M059J (cell line): ENCODE measurements around the gene FUT7. TPM values are rescaled to one million over a fixed set of nuclear protein-coding genes. Genes with fewer than 3 reads are reported as not detected.
"Not testable (repeated sequence)": the region's sequence is repeated elsewhere in the genome, so short reads cannot be mapped to it uniquely, and the experiment has no call there.

Experiments
- DNase-seq: peaks from one replicate; pipeline ENCODE4 v3.0.0-alpha.2; 2012; ENCODE audit warnings: low read depth
- total RNA-seq: library from RNA; depleted of rRNA; stranded (reverse); fragments of >200 nt; shearing (Covaris generic); gene quantifications from 2 replicates; pipeline ENCODE4 v1.2.3, GENCODE V29; 2014

Gene FUT7
- total RNA-seq, 1 experiment from 2014 or later = not detected

DNA sequence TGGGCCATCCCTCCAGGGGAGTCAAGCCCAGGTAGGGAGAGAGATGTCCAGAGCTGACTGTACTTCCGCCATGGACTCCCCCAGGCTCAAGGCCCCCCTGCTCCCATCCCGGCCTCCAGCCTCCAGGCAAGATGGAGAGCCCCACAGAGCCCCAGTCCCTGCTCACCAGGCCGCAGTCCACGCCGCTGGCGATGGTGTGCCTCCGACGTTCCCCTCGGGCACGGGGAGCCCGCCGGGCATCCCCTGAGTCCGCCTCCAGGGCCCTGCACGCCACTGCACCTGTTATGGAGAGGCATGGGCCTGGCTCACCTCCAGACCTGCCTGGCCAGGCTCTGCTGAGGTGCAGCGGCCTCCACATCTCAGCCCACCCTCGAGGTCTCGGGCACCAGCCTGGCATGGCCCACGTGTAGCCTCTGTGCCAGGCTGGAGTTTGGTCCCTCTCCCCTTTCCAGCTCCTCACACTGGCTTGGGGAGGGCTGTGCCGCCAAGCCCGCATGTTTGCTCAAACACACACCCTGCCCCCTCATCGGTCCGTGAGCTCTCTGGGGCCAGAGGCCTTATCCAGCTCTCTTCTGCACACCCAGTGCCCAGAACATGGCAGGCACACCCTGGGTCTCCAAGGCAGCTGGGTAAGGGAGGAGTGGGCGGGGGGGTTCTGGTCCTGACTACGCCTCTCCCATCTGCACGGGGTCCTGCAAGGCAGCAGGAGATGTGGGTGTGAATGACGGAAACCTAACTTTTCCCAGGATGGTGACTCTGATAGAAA is 34.4 kb upstream of the FUT7 start:
- no peak for DNase-seq

DNA sequence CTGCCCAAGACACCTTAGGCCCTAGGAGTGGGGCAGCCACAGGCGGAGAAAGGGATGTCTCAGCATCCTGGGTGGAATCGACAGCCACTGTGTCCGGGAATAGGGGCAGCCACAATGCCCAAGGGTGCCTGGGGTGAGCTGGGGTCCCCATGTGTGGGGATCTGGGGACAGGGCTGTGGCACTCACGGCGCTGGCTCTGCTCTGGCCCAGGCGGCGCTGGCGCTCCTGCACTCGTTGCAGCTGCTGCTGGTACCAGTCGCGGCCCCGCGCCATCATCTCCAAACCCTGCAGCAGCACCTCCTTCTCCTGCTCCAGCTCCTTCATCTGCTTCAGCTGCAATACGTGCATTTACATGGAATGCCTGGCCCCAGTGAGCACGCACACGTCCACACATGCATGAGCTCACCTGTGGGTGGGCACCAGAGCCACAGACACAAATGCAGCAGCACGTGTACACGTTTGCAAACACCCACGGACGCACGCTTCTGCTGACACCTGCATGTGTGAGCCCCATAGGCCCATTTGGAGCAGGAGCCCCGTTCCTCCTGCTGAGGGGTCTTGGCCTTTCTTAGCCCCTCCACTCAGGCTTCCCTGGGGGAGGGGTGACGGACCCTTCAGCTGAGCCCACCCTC is 33.6 kb upstream of the FUT7 start:
- no peak for DNase-seq

DNA sequence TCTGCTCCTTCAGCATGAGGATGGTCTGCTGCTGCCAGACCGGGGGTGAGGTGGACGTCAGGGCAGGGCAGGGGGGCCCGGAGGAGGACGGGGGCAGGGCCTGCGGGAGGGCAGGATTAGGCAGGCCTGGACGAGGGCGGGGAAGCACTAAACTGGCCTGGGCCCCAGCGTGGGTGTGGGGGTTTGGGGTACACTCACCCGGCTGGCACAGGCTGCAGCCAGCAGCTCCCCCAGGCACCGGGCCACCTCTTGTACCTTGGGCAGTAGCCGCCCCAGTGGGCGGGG is 32.9 kb upstream of the FUT7 start:
- DNase-seq = no peak

DNA sequence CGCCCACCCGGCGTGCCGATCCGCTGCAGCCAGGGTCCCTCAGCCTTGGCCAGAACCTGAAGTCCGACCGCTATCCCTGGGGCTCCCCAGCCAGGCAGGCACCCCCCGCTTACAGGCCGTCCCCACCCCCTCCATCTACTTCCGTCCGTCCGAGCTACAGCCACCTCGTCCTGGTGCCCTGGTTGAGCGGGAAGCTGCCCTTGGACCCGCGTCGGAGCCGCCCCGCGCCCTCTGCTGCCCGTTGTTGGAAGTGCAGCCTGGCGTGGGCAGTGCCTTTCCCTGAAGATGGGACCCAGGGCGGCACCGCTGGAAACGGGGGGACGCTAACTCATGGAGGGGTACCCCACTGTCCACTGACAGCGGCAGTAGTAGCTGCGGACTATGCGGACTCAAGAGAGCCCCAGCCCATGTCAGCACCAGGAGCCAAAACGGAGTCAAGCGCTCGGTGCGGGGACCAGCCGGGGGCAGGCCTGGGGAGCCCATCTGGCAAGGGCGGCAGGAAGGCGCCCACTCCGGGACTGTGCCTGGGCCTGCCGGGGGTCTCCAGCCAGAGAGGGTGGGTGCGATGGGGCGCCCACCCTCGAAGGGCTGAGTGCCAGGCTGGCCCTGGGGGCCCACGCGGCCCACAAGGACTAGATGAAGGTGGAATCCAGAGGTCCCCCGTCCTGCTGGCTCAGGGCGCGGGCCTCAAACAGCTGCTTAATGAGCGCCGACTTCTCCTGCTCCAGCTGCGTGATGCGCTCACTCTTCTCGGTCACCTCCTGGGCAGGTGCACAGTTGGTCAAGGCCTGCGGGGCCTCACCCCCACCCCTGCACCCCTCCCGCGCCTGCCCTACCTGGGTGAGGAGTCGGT is 32.4 kb upstream of the FUT7 start:
- DNase-seq = peak; percentile 55

DNA sequence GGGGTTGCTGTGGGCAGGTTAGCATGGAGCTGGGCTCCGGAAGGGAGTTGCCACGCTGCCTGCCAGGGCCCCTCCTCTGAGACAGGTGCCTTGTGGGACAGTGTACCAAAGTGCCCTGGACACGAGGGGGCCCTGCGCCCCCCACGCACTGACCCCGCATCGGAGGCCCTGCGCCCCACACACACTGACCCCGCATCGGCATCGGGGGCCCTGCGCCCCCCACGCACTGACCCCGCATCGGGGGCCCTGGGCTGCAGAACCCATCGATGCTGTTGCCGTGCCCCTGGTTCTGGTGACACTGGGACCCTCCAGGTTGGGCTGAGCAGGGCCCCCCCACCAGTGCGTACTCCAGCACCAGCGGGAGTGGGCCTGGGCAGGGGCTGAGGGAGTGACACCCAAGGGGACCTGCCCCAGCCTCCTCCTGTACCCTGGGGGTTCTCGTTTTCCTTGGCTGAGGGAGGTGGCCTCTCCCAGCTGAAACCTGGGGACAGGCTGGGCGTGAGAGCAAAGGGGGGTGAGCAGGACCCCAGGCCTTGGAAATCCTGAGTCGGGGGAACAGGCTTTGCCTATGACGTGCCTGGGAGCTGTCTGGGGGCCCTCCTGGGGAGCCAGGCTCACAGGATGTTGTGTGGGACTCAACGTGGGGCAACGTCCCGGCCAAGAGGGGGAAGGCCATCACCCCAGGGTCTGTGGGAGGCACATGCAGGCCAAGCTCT is 31.6 kb upstream of the FUT7 start:
- no peak for DNase-seq

DNA sequence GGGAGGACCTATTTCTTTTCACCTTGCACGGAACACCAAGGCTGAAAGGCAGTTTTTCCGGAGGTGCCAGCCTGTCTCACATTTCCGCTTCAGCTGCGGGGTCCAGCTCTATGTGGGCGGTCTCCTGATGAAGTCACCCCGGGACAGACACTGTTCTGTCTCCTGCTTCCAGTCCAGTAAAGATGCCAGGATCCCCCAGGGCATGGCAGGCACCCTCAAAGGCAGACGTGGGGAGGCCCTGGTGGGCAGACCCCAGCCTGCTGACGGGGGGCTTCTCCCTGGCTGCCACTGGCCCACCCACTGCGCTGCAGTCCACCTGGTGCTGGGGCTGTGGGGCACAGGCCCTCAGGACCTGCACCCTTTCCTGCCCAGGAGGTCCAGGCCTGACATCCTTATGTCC is 30.9 kb upstream of the FUT7 start:
- DNase-seq = not testable (repeated sequence)

DNA sequence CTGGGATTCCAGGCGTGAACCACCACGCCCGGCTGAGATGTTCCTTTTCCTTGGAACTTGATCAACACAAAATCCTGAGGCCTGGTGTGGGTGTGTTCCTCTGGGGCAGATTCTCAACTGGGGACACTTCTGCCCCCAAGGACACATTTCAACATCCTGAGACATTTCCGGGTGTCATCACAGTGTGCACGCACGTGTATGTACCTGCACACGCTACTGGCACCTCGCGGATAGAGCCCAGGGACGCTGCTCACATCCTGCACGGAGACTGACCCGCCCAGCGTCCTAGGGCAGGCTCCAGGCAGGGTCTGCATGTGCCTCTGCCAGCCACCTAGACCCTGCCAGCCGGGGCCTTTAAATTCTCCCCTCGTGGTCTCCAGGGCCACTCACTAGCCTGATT is 30.5 kb upstream of the FUT7 start:
- DNase-seq = no peak

DNA sequence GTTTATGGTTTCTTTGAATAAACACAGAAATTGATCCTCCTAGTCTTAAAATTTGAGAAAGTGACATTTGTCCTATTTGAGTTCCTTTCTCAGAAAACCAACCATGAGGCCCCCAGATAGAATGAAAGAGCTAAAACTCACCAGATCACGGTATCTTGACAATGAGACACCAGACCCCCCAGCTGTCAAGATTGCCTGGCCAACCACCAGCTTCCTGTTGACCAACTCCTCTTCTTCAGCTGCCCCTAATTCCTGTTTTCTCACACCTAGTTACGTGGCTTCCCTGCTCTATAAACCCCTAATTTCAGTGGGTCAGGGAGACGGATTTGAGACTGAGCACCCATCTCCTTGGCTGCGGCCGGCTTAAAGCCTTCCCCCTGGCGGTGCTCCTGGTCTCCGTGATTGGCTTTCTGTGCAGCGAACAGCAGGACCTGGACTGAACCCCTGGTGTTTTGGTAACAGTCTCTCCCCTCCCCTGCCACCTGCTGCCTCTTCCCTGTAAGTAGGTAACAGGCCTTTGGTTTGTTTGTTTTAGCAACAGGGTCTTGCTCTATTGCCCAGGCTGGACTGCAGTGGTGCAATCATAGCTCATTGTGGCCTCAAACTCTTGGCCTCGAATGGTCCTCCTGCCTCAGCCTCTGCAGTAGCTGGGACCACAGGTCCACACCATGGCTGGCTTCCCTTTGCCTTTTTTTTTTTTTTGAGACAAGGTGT is 26.8 kb upstream of the FUT7 start:
- DNase-seq = no peak

DNA sequence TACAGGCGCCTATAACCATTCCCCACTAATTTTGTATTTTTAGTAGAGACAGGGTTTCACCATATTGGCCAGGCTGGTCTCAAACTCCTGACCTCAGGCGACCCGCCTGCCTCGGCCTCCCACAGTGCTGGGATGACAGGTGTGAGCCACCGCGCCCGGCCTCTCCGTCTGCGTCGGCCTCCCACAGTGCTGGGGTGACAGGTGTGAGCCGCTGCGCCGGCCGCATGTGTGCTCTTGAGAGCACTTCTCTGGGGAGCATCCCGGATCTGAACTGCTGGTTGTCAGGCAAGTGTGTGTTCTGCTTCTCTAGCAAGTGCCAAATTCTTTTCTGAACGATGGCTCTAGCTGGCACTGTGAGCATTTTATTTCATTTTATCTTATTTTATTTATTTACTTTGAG is 25.7 kb upstream of the FUT7 start:
- DNase-seq = no peak

DNA sequence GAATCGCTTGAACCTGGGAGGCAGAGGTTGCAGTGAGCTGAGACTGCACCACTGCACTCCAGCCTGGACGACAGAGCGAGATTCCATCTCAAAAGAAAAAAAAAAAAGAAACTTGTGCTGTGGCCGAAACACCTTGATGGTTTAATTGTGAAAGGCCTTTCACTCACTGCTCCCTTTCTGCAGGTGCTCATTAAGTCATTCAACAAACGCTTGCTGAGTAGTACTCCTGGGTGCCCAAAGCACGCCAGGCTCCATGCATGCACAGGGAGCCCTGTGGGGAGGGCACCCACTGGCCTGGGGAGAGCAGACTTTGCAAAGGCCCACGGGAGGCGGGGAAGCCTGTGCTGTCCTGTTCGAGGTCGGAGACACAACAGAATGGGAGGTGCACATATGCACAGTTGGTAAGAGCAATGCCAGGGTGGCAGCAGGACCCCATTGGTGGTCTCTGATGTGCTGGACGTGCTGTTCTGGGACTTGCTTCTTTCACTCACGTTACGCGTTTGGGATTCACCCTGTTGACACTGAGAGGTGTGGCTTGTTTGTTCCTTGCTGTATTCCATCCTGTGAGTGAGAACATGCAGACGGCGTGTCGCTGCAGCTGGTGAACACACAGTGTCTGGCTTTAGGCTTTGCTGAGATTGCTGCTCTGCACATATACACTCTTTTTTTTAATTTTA is 25.0 kb upstream of the FUT7 start:
- no peak for DNase-seq

DNA sequence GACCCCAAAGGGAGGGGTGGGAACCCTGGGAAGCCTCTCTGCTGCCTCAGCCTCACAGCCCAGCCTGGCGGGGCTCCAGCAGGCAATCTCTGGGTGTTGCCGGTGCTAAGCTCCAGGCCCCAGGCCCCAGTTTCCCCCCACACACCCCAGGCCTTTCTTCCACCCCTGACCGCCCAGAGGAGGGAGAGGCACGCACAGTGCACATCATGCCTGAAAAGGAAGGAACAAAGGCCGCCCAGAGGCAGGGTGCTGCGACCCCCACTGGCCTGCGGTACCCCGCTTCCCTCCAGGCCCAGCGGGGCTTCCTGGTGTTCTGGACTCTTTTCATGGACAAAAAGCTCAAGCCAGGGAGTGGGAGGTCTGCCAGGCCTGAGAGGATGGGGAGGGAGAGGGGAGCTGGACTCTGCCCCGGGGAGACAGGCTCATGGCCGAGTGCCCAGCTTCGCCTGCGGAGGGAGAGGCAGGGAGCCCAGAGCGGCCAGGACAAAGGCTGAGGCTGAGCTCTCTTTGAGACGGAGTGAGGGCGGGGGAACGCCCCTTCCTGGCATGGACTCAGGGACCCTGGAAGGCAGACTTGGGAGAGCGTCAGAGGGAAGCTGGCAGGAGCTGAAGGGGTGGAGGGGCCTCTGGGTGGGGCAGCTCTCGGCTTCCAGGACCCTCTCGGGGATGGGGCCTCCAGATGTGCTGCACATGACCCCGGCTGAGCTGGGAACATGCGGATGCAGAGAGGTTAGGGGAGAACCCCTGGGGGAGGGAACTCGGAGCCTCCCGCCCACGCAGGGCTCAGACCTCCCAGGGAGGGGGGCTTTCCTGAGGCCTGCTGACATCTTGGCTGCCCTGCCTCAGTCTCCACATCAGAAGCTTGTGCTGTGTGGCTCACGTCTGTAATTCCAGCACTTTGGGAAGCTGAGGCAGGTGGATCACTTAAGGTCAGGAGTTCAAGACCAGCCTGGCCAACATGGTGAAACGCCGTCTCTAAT is 23.8 kb upstream of the FUT7 start:
- DNase-seq = peak; percentile 85

DNA sequence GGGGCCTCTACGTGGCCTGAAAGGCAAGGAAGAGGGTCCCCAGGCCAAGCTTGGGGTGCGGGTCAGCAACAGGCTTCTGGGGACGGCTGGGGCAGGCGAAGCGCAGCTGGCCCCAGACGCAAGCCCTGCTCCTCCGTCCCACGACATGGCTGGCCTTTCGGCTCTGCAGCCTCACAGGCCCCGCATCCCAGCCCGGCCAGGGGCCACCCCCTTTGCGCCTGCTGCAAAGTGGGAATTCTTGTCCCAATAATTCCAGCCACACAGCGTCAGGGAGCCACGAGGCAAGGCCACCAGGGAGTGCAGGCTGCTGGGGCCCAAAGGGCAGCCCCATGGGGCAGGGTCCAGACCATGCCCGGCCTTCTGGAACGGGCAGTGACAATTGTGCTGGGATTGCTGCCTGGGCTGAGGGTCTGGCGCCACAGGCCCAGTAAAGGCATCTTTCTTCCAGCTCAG is 23.1 kb upstream of the FUT7 start:
- no peak for DNase-seq

DNA sequence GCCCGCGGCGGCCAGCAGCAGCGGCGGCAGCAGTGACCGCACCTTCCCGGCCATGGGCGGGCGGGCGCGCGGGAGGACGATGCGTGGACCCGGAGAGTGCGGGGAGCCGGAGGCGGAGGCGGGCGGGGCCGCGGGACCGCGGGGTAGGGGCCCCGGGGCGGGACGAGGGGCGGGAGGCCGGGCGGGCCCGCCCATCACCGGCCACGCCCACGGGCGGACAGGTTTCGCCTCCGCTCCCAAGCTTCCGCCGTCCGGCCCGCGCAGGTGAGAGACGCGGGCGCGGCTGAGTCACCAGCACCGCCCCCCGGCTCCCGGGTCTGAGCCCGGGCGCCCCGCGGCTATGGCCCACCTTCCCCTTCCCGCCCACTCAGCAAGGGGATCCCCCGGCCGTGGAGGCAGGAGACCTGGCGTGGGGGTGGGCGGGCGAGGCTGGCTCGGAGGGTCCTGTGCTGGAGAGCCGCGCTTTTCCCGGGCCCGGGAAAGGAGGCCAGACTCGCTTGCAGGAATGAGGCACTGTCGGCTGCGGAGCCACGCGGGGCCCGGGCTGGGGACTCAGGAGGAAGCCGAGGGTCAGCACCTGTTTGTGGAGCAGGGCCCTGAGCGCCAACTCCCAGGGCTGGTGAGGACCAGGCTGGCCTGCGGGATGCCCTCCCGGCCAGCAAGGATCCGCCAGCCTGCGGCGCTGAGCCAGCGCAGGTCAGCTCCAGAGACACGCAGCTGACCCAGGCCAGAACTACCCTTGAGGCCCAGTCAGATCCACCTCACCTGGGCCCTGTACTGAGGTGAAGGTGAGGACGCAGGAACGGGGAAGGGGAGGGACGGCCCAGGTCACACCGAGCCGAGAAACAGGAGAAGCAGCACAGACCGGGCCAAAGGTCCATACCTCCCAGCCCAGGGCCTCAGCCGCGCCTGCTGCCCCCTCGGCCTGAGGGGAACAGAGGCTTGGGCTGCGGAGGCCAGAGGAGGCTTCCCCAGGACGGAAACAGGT is 22.4 kb upstream of the FUT7 start, which contains the start of gene ENTPD2:
ENTPD2 (minus strand) TSS at position 118 of the 988 bp plus-strand sequence; CDS start at position 54, 64 bp downstream.
- no peak for DNase-seq

DNA sequence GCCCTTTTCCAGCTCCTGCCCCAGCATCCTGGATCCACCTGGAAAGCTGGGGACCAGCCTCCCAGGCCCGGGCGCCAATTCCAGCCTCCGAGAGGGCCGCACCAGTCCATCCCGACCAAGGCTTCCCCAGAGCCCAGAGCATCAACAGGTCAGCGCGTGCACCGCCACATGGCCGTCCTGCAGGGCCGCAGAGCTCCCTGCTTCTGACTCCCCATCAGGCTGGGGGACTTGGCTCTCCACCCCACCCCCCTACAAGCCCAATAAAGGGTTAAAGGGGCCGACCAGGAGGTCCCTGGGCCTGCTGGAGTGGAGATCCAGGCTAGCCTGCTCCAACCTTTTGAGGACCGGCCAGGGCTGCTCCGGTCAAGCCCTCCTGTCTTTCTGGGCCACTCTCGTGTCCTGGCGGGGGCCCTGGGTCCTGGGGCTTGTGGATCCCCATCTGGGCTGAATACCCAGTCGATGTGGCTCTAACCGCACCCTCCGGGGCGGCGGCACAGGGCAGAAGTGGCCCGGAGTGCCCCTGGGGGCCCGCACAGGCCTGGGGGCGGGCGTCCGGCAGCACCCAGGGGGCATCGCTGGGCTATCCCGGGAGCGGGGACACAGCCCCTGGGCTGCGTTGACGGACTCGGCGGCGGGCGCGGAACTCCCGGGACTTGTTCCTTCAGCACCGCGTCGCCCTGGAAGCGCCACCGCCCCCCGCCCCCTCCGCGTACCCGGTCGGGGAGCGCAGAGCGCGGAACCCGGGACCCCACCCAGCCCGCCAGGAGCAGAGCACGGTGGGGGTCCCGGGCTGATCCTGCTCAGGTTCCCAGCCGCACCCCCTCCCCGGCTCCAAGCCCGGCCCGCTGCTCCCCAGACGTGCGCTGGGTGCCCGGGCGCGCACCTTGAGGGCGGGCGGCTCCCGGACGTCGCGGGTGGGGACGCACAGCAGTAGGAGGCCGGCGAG is 21.4 kb upstream of the FUT7 start:
- DNase-seq = no peak

DNA sequence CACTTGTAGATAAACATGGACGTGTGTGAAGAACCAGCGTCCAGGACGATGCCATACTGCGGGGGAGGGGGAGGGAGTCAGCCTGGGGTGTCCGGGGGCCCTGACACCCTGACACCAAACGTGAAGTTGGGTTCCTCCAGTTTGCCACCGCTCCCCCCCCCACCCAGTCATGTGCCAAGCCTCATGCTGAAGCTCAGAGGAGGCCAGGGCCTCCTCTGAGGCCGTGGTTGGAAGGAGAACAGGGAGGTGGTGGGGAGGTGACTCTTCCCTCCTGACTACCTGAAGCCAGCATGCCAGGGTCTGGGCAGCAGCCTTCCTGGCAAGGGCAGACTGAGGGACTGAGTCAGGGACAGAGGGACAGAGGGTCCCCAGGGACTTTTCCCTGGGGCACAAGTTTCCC is 20.4 kb upstream of the FUT7 start:
- DNase-seq = no peak

DNA sequence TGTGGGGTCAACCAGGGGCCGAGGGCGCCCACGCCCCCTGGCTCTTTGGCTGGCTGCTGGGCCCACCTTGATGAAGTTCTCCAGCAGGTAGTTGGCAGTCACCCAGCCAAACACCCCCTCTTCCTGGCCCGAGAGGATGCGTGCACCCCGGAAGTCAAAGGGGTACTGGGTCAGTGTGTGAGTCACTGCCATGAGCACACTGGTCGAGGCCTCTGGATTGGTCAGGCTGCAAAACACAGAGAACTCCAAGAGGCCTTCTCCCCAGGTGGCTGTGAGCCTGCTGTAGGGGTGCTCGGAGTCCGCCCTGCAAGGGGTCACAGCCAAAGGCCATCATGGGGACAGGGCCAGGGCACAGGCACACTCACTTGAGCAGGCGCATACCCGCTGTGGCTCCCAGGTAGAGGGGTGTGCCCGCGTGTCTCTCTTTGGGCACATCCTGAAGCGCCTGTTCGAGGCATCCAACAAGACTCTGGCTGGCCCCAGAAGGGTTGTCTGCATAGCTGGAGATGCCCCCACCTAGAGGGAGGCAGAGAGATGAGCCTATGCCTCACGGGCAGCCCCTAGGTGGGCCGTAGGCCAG is 19.3 kb upstream of the FUT7 start:
- DNase-seq = no peak

DNA sequence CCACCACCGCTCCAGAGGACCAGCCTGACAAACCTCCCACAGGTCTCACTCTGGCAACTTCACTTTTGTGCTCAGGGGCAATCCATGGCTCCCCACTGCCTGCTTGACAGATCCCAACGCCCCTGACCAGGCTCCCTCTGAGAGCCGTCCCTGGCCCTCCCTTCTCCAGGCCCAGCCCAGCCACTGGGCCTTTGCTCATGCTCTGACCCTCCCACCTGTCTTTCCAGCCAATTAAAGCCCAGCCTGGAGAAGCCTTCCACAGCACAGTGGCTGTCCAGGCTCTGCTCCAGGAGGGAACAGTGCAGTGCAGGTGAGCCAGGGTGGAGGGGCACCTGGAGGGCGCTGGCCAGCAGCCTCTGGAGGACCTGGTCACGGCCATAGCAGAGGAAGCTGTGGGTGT is 18.7 kb upstream of the FUT7 start:
- DNase-seq = peak; percentile 28
